ENCODE data around the gene ETNPPL.

GRCh38 chr4:108774809-108775530 is 12.1 kb upstream of the ETNPPL start:
- TF ChIP-seq CTCF (conservative IDR thresholded peaks at IDR 0.05 in 1 of 2, IDR thresholded peaks at IDR 0.05 in 1 of 2; ENCODE audit: extremely low read depth in 1 of 2, insufficient read depth in 1 of 2, low read depth in 1 of 2, low read length in 2 of 2) (no peak), EZH2 (IDR thresholded peaks at IDR 0.05; ENCODE audit: borderline replicate concordance, low read length) (no peak)

Measured in mammary epithelial cell (primary cell).